ENCODE results near the gene PHACTR3.

Gene PHACTR3

DNA sequence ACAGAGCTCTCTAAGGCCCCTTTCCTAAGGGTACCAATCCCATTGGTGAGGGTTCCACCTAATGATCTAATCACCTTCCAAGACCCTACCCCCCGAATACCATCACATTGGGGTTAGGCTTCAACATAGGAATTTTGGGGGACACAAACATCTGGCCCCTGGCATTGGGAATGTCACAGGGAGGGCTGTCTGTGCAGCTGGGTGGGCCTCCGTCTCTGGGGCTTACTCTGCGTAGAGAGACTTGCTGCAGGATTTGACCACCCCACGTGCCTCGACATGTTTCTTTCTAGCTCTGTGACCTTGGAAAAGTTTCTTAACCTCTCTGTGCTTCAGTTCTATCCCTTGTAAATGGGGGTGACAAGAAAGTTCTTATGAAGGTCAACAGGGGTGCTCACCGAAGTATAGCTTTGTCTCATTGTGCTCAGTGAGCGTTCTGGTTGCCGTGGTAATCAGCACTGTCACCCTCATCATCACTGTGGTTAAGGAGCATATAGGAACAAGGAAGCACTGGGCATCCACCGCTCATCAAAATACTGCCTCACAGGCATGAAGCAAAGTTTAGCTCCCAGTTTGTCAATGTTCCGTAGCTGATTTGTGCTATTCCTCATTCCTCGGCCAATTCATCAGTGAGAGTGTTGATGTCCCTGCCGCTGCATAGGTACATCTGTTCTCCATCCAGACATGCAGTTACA is 176.3 kb downstream of the PHACTR3 start:
- no peak overlapping the region for H3K4me3 ChIP-seq (ENCODE audit: low read depth, low read length)
- TF ChIP-seq, protein P1, sequence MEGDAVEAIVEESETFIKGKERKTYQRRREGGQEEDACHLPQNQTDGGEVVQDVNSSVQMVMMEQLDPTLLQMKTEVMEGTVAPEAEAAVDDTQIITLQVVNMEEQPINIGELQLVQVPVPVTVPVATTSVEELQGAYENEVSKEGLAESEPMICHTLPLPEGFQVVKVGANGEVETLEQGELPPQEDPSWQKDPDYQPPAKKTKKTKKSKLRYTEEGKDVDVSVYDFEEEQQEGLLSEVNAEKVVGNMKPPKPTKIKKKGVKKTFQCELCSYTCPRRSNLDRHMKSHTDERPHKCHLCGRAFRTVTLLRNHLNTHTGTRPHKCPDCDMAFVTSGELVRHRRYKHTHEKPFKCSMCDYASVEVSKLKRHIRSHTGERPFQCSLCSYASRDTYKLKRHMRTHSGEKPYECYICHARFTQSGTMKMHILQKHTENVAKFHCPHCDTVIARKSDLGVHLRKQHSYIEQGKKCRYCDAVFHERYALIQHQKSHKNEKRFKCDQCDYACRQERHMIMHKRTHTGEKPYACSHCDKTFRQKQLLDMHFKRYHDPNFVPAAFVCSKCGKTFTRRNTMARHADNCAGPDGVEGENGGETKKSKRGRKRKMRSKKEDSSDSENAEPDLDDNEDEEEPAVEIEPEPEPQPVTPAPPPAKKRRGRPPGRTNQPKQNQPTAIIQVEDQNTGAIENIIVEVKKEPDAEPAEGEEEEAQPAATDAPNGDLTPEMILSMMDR (IDR thresholded peaks at IDR 0.05; ENCODE audit: insufficient read depth, low read depth, low read length, missing control alignments): no peak
- no peak for DNase-seq (ENCODE audit: low read depth)

DNA sequence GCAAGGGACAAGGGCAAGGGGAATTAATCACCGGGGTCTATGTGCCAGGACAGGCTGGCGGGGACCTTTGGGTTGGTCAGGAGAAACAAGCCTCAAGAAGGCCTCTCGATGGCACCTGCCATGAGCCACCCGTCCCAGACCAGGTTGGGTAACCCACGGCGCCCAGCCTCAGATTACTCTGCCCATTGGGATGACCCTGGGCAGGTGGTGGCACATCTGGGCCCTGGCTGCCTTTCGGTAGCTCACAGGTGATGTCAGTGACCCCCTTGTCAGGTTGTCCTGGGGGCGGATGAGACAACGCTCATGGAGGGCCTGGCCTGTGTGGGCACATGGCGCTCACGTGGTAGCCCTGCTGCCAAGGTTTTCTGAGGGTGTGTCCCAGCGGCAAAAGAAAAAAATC is 176.9 kb downstream of the PHACTR3 start:
- TF ChIP-seq, protein P1 (IDR thresholded peaks at IDR 0.05; ENCODE audit: insufficient read depth, low read depth, low read length, missing control alignments): no peak
- DNase-seq (ENCODE audit: low read depth): no peak
- no peak overlapping the region for H3K4me3 ChIP-seq (ENCODE audit: low read depth, low read length)

DNA sequence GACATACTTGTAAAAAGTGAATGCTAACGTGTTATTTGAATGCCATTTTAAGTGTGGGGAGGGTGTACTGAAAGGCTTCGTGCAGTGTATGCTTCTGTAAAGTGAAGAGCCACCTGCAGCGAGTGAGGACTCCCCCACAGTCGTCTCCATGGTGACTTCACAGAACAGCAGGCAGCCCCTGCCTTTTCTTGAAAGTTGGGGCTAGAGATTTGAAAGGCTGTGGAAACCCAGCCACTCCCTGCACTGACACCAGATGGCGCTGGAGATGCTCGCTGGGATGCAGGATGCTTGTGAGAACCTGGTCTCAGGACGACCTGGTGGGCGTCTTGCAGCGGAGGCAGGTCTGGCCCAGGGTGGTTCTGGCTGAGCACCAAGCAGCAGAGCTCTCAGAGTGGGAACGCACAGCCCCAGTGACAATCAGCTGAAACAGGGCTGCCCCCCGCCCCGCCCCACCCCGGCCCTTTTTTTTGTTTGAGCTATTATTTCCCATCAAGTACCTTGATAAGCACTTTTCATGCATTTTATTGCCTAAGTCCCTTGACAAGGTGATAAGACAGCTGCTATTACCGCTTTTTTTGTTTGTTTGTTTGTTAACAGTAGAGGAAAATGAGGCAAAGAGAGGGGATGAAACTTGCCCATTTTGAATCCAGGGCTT is 178.8 kb downstream of the PHACTR3 start:
- H3K4me3 ChIP-seq (ENCODE audit: low read depth, low read length): no peak overlapping the region
- DNase-seq (ENCODE audit: low read depth): peak; percentile 75
- TF ChIP-seq, protein P1 (IDR thresholded peaks at IDR 0.05; ENCODE audit: insufficient read depth, low read depth, low read length, missing control alignments): peak; percentile 98

DNA sequence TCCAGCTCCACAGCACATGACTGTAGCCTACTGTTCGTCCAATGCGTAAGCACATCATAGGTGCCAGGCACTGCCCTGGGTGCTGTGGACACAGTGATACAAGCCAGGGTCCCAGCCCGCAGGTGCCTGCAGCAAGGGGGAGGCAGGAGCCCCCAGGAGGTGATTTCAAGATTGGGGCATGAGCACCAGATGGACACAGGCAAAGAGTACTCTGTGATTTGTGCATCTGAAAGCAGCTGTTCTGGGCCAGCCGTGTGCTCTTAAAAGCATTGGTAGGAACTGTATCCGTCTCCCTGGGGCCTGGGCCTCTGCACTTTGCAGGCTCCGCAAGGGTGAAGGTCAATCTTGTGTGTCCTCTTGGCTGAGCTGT is 179.3 kb downstream of the PHACTR3 start:
- TF ChIP-seq, protein P1 (IDR thresholded peaks at IDR 0.05; ENCODE audit: insufficient read depth, low read depth, low read length, missing control alignments): no peak
- no peak for DNase-seq (ENCODE audit: low read depth)
- no peak overlapping the region for H3K4me3 ChIP-seq (ENCODE audit: low read depth, low read length)

DNA sequence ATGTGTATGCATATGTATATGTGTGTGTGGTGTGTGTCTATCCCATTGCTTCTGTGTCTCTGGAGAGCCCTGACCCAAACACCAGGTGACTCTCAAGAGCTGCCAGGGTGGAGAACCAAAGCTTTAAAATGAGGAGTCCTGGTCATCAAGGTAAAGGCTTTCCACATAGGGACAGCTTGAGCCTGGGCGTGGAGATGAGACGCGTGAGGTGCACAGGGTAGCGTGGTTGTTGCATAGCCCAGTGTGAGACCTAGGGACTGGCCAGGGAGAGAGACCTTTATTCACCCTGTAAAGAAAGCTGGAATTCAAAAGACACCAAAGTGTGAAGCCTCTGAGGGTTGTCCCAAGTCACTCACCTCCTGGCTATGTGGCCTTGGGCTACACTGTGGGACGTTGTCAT is 180.0 kb downstream of the PHACTR3 start:
- no peak overlapping the region for H3K4me3 ChIP-seq (ENCODE audit: low read depth, low read length)
- TF ChIP-seq, protein P1 (IDR thresholded peaks at IDR 0.05; ENCODE audit: insufficient read depth, low read depth, low read length, missing control alignments): no peak
- no peak for DNase-seq (ENCODE audit: low read depth)

DNA sequence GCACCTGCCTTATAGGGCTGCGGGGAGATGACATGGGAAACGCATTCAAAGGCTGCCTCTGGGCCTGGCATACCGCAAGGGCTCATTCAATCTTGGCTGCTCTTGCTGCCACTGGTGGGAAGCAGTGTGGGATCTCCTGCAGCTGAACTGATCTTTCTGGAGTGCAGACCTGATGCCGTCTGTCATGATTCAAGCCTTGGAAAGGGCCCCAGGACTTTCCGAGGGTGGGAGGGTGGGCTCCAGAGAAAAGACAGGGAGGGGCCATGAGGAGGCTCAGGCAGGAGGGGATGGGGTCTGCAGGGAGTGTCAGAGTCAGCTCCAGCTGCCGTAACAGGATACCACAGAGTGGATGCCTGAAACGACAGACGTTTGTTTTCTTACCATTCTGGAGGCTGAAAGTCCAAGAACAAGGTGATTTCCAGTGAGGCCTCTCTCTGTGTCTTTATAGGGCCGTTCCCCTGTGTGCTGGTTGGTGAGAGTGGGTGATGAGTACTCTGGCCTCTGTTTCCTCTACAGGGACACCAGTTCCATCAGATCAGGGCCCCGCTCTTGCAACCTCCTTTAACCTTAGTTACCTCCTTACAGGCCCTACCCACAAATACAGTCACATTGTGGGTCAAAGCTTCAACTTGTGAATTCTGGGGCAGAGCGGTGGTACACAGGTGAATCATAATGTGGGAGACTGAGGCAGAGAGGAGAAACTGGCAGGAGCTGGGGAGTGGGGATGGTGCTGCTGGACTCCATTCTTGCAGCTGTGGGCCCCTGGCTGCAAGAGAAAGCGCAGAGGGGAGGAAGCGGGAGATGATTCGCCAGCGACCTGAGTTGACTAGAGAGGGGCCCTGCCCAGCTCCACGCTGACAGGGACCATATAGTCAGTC is 180.7 kb downstream of the PHACTR3 start:
- no peak for DNase-seq (ENCODE audit: low read depth)
- H3K4me3 ChIP-seq (ENCODE audit: low read depth, low read length): no peak overlapping the region
- TF ChIP-seq, protein P1 (IDR thresholded peaks at IDR 0.05; ENCODE audit: insufficient read depth, low read depth, low read length, missing control alignments): no peak
